ENCODE measurements around the gene CIPC.

- TF ChIP-seq CTCF (IDR thresholded peaks at IDR 0.05) (no peak), EZH2 (IDR thresholded peaks at IDR 0.05; ENCODE audit: borderline replicate concordance, insufficient read depth, low read depth, low read length, poor library complexity, severe bottlenecking) (no peak)
Measured at GRCh38 chr14:77083082-77083481, 15.0 kb upstream of the CIPC start.

All from B cell (primary cell).